ENCODE results near the gene RTF2.
"Not testable (repeated sequence)": the region's sequence is repeated elsewhere in the genome, so short reads cannot be mapped to it uniquely, and the experiment has no call there.

The RTF2 gene

GRCh38 chr20:56532946-56533345 is 64.5 kb downstream of the RTF2 start, which contains the start of gene FAM209B:
Gene FAM209B (plus strand): TSS chr20:56533246. CDS start chr20:56533342, 96 bp downstream.
- in situ Hi-C loops (cut with MboI; ENCODE audit: low sequenced_read_pairs) = not testable (repeated sequence)

GRCh38 chr20:56537997-56538396 is 69.6 kb downstream of the RTF2 start:
- in situ Hi-C loops (cut with MboI; ENCODE audit: low sequenced_read_pairs) = no loop called here

- in situ Hi-C loops (cut with MboI; ENCODE audit: low sequenced_read_pairs) = no loop called here
These were observed 72.0 kb downstream of the RTF2 start for GRCh38 chr20:56540415-56540814.

- in situ Hi-C loops (cut with MboI; ENCODE audit: low sequenced_read_pairs) = no loop called here
These were observed 74.1 kb downstream of the RTF2 start for GRCh38 chr20:56542489-56543030.

- in situ Hi-C loops (cut with MboI; ENCODE audit: low sequenced_read_pairs) = loop anchor here (25.0 kb wide), 1 partner anchor 411 kb away; no protein-coding TSS in a partner anchor
These were observed 83.1 kb downstream of the RTF2 start for GRCh38 chr20:56551571-56551970.

GRCh38 chr20:56552911-56553629 is 84.6 kb downstream of the RTF2 start:
- in situ Hi-C loops (cut with MboI; ENCODE audit: low sequenced_read_pairs) = loop anchor here (25.0 kb wide), 1 partner anchor 409 kb away; no protein-coding TSS in a partner anchor

- in situ Hi-C loops (cut with MboI; ENCODE audit: low sequenced_read_pairs) = loop anchor here (25.0 kb wide), 1 partner anchor 407 kb away; no protein-coding TSS in a partner anchor
These were observed 86.4 kb downstream of the RTF2 start for GRCh38 chr20:56554869-56555268.

- in situ Hi-C loops (cut with MboI; ENCODE audit: low sequenced_read_pairs) = loop anchor here (25.0 kb wide), 1 partner anchor 403 kb away; no protein-coding TSS in a partner anchor
These were observed 90.5 kb downstream of the RTF2 start for GRCh38 chr20:56558968-56559367.

GRCh38 chr20:56564526-56564925 is 96.1 kb downstream of the RTF2 start:
- in situ Hi-C loops (cut with MboI; ENCODE audit: low sequenced_read_pairs) = loop anchor here (25.0 kb wide), 1 partner anchor 398 kb away; no protein-coding TSS in a partner anchor

GRCh38 chr20:56565511-56565910 is 97.1 kb downstream of the RTF2 start:
- in situ Hi-C loops (cut with MboI; ENCODE audit: low sequenced_read_pairs) = loop anchor here (25.0 kb wide), 1 partner anchor 397 kb away; no protein-coding TSS in a partner anchor

GRCh38 chr20:56566621-56567020 is 98.2 kb downstream of the RTF2 start:
- in situ Hi-C loops (cut with MboI; ENCODE audit: low sequenced_read_pairs) = loop anchor here (25.0 kb wide), 1 partner anchor 396 kb away; no protein-coding TSS in a partner anchor

Data from HL-60/S4 treated with phorbol 12-myristate 13-acetate at 8.2 ng/mL for 4 days and 3 days (cell line).